Cerebellar nuclear complex (tissue), 1 donor: ENCODE measurements around the gene TSPEAR.
"Not testable (repeated sequence)": the region's sequence is repeated elsewhere in the genome, so short reads cannot be mapped to it uniquely, and the experiment has no call there.

Experiments used
- DNase-seq, 2 experiments: peaks; one replicate each; lab custom pipeline; 2025; lab: John Stamatoyannopoulos, UW

The TSPEAR gene

DNA sequence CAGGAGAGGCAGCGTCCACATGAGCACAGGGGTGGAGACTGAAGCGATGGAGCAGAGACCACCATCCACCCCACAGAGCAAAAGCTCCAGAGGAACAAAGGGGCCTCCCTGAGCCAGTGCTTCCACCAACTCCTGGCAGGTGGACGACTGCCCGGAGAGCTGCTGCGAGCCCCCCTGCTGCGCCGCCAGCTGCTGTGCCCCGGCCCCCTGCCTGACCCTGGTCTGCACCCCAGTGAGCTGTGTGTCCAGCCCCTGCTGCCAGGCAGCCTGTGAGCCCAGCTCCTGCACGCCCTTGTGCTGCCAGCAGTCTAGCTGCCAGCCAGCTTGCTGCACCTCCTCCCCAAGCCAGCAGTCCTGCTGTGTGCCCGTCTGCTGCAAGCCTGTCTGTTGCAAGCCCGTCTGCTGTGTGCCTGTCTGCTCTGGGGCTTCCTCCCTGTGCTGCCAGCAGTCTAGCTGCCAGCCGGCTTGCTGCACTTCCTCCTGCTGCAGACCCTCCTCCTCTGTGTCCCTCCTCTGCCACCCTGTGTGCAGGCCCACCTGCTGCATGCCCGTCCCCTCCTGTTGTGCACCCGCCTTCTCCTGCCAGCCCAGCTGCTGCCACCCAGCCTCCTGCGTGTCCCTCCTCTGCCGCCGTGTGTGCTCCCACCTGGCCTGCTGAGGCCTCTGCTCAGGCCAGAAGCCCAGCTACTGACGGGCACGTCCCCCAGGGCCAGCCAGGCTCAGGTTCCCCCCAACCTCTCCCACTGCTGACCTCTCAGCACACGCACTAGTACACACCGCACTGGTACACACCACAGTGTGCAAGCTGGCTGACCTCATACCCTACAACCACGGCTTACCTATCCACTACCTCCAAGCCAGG lies 9.0 kb downstream of the TSPEAR start:
- no peak for DNase-seq

DNA sequence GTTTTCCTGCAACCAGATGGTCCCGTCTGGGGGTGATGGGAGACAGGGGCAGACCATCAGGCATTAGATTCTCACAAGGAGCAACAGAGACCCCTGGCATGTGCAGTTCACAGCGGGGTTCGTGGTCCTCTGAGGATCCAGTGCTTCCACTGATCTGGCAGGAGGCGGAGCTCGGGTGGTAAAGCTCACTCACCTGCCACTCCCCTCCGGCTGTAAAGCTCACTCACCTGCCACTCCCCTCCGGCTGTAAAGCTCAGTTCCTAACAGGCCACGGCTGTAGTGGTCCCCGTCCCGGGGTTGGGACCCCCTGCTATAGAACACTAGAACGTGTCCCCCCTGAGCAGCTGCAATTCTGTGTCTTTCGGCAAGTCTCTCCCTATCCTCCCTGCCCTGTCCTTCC lies 9.8 kb downstream of the TSPEAR start:
- no peak for DNase-seq

DNA sequence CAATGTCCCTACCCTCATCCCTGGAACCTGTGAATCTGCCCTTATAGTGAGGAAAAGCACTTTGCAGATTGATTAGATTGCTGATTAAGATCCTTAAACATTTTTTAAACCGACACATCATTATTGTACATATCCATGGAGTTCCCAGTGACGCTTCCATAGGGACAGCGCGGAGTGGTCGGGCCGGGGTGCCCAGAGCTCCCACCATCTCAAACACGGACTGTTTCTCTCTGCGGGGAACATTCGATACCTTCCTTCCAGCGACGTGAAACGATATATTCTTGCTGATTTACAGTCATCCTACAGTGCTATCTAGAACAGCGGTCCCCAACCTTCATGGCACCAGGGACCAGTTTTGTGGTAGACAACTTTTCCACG lies 10.4 kb downstream of the TSPEAR start:
- DNase-seq = no peak

DNA sequence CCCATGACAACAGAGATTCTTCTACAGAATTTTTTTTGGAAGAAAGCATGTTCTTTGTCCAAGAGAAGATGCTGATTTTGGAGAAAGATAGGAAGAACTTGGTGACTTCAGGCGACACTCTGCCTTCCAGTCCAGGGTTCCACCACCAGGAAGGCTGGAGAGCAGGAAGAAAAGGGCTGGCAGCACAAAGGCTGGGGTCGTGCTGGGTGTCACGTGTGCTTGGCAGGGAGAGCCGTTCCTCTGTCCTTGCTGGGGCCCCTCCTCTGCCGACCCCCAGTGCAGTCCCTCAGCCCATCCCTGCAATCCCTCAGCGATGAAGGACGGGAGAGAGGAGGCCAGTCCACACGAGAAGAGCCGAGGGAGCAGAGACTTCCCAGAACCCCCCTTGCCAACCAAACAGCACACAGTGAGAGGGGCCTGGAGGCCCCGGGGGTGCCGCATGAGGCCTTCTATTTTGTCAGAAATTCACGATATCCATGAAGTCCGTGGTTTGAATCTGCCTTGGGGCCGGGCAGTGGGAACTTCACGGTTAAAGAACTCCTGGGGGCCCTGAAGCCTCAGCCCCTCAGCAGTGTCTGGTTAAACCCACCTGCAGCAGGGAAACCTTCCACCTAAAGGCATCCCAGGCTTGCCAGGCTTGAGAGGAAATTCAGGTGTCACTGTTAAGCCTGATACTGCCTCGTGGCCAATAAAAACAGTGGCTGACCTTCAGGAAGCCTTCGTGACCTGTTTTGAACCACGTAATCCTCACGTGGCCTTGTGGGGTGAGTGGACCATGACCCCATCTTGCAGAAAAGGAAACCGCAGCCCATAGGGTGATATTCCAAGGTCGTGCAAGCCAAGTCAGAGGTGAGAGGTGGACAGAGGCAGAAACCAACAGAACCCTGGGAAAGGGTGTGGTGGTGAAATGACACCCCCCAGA lies 11.0 kb downstream of the TSPEAR start:
- DNase-seq = no peak

DNA sequence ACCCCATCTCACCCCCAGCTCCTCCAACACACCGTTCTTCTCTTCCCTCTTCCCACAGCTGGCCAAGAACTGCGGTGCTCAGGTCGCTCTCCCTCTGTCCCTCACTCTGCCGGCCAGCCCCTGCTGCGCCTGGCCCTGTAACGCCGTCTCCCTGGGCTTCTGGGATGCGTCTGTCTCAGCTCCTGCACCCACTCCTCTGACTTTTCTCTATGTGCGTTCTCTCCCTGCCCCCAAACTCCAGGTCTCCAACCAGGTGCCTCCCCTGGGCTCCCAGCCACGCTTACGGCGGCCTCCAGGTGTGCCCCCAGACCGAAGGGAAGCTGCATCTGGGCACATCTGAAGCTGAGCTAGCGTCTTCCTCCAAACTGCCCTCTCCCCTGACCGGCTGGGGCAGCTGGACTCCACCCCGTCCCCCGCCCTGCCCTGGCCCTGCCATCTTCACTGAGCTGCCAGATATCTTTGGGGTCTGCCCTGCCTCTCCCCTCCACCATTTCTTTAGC lies 11.8 kb downstream of the TSPEAR start:
- DNase-seq = no peak

DNA sequence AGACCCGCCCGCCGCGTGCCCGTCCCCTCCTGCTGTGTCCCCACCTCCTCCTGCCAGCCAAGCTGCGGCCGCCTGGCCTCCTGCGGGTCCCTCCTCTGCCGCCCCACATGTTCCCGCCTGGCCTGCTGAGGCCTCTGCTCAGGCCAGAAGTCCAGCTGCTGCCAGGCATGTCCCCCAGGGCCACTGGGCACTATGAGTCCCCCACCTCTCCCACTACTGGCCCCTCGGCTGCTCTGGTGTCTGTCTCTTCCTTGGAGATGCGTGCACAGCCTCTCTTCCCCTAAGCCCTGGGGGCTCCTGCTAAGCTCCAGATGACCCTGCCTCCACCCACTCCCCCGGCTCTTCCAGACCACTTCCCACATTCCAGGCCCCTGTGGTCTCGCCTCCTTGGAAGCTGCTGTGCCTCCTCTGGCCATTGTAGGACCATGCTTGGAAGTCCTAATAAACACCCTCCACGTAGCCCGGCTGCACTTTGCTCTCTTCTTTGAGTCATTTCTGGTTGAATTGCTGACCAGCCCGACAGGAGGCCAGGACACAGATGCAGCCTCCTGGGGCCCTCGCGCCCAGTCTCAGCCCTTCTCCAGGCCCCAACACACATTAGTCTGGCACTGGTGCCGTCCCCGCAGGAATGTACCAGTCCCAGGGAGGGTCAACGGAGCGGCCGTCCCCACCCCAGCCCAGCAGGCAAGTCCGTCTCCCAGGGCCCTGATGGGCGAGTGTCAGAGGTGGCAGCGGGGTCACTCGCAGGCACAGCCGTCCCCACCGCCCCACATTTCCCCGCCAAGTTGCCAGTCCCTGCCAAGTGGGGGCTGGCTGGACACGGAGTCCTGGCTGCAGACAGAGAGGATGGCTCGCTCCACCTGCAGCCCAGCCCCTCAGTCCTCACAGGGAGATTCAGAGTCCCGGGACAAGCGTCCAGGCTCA lies 13.3 kb downstream of the TSPEAR start:
- no peak for DNase-seq

DNA sequence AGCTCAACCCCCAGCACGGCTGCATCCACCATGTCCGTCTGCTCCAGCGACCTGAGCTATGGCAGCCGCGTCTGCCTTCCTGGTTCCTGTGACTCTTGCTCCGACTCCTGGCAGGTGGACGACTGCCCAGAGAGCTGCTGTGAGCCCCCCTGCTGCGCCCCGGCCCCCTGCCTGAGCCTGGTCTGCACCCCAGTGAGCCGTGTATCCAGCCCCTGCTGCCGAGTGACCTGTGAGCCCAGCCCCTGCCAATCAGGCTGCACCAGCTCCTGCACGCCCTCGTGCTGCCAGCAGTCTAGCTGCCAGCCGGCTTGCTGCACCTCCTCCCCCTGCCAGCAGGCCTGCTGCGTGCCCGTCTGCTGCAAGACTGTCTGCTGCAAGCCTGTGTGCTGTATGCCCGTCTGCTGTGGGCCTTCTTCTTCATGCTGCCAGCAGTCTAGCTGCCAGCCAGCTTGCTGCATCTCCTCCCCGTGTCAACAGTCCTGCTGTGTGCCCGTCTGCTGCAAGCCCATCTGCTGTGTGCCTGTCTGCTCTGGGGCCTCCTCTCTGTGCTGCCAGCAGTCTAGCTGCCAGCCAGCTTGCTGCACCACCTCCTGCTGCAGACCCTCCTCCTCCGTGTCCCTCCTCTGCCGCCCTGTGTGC lies 14.1 kb downstream of the TSPEAR start, which contains the start of gene KRTAP10-12:
KRTAP10-12 (plus strand) TSS at position 1 of the 639 bp plus-strand sequence; CDS start at position 31, 30 bp downstream.
- DNase-seq = not testable (repeated sequence)

DNA sequence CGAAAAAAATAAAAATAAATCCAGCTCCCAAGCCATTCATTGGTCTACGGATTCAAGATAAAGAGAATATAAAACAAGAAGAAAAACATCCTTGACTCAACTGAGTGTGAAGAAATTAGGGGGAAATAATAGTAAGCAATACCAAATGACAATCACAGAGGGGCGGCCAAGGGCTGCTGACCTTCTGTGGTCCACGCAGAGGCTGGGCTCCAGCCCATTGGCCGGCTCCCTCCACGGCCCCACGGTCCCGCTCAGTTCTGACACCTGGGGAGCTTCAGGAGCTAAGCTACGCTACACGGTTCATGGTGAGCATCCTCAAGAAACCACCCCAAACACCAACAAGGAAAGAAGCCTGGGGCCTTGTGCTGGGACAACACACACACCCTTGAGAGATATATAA lies 14.8 kb downstream of the TSPEAR start:
- no peak for DNase-seq

DNA sequence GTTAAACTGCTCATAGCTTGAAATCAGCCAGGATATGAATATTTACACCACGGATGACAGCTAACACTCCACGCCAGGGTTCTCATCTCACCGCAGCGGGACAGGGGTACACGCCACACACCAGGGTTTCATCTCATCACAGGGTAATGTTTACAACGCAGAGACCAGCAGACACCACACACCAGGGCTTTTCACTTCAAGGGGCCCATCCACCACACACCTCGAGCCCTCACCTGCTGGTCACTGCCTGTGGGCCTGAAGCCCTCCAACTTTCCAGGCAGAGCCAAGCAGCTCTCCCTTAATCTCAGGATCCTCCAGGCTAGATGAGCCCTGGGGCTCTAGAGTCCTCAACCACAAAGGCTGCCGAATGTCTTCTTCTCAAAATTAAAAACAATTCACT lies 15.7 kb downstream of the TSPEAR start:
- DNase-seq = no peak

DNA sequence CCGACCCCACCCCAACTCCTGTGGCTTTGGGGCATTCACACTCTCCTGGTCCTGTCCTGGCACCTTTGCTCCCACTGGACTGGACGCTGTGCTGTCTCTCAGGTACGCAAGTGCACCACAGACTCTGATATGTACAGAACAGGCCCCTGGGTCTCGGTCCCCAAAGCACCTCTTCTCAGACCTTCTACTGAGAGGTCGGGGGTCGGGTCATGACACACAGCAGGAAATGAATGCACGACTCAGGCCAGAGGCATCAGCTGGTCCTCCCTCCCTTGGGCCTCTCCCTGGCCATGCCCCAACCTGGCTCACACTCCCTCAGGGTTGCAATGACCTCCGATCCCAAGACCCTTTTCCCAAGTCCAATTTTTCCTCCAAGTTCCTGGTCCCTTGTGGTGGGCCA lies 16.2 kb downstream of the TSPEAR start:
- no peak for DNase-seq

DNA sequence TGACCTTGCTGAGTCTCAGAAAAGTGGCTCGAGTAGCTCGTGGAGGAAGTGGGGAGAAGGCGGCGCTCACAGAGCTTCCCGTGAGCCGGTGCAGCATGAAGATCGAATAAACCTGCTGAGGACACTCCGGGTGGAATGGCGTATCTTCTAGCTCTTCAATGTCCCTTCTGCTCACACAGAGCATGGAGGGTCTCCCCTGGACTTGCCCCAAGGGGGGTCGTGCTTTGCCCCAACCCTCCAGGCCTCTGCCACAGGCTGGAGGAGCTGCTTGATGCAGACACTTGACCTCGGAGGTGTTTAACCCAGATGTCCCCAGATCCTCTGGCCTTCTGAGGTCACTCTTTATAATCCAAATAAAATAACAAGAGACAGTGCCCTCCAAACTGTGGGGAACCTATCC lies 16.6 kb downstream of the TSPEAR start:
- DNase-seq = no peak

DNA sequence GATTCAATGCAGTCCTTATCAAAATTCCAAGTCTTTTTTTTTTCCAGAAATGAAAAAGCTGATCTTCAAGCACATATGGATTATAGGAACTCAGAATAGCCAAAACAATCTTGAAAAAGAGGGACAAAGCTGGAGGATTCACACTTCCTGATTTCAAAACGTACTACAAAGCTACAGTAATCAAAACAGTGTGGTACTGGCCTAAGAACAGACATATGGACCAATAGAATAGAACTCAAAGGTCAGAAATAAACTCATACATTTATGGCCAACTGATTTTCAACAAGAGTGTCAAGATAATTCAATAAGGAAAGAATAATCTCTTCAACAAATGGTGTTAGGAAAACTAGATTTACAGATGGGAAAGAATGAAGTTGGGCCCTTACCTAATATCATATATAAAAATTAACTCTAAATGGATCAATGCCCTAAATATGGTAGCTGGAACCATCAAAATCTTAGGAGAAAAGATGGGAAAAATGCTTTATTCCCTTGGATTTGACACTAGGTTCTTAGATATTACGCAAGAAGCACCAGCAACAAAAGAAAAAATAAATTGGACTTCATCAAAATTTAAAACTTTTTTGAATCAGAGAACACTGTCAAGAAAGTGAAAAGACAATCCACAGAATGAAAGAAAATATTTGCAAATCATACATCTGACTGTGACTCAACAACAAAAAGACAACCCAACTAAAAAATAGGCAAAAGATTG lies 18.4 kb downstream of the TSPEAR start:
- no peak for DNase-seq

DNA sequence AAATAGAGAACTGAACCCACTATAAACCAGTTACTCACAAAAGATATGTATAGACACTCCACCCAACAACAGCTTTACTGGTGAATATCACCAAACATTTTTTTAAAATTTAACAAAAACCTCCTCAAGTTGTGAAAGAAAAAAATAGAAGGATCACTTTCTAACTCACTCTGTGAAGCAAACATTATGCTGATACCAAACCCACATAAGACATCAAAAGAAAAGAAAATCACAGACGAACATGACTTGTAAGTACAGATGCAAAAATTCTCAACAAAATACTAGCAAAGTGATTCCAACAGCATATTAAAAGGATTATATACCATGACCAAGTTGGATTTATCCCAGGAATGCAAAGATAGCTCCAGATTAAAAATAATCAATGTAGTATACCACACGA lies 19.7 kb downstream of the TSPEAR start:
- DNase-seq = no peak

DNA sequence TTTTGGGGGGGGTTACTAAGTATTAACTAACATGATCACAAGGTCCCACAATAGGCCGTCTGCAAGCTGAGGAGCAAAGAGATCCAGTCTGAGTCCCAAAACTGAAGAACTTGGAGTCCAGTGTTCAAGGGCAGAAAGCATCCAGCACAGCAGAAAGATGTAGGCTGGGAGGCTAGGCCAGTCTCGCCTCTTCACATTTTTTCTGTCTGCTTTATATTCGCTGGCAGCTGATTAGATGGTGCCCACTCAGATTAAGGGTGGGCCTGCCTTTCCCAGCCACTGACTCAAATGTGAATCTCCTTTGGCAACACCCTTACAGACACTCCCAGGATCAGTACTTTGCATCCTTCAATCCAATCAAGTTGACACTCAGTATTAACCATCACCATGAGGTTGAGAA lies 21.6 kb downstream of the TSPEAR start:
- not testable (repeated sequence) for DNase-seq

DNA sequence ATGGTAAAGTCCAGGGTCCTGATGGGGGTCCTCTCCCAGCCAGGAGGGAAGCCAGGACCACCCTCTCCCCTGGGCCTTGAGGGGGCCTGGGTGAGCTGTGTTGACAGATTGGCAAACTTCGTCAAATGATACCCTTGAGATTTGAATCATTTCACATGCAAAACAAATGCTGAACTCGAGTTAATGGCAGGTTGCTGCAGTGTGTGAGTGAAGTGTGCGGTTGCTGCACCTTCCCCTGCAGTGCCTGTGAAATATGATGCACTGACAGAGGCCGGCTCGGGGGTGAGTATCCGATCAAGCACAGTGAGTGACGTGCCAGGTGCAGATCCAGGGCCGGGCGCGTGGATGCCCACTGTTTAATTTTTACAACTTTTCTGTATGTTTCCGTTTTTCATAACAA lies 23.7 kb downstream of the TSPEAR start:
- DNase-seq = no peak

DNA sequence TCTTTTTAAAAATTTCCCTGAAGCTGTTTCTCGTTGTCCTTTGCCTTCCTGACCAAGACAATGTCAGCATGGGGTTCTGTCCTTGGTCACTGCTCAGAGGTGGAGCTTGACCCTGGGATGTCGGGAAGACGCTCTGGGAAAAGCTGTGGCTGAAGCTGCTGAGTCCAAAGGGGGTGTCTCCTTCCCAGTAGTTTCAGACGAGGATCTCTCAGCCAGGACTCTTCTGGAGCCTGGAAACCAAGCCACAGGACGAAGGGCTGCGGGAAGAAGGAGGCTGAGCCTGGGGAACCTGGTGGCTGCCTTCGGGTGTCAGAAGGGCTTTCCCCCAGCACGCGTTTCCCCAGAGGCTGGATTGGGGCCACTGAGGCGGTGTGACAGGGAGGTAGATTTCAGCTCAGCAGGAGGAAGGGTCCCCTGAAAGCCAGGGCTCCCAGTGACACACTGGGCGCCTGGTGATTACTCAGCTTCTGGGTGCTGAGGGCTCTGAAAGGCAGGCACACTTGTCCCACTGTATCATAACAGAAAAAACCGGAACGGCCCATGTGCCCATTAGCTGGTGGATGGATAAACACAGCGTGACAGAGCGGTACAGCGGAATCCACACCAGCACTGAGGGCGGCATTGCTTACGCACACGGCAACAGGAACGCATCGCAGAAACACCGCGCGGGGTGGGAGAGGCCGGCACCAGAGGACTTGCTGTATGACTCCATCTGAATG lies 24.4 kb downstream of the TSPEAR start:
- no peak for DNase-seq

DNA sequence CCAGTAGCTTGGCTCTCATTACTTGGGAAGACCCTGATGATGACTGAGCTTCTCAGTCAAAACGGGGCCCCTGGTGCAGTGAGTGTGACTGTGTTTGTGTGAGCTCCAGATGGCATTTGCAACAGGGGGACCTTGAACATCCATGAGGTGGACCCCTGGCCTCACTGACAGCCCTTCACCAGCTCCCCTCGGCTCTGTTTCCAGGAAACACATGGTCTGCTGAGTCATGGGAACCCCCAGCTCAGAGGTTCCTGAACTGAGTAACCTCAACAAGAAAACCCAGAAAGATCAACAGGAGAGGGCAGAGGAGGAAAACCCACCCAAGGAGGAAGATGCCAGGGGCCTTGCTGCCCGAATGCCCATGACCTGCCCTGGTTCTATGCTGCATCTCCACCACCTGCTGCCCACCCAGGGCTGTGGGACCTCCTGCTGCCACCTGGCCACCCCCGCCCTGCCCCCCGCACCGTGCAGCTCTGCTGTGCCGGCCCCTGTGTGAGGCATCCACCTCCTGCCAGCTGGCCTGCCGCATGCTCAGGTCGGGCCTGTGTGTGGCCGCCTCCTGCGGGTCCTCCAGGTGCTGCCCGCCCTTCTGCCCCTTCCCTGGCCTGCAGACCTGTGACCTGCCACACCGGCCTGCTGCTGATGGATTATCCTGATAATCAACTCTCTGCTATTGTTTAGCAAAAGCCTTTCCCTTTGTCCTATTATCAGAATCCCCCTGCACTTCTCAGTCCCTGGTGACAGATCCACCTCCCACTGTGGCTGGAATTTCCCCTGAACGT lies 25.2 kb downstream of the TSPEAR start:
- no peak for DNase-seq

DNA sequence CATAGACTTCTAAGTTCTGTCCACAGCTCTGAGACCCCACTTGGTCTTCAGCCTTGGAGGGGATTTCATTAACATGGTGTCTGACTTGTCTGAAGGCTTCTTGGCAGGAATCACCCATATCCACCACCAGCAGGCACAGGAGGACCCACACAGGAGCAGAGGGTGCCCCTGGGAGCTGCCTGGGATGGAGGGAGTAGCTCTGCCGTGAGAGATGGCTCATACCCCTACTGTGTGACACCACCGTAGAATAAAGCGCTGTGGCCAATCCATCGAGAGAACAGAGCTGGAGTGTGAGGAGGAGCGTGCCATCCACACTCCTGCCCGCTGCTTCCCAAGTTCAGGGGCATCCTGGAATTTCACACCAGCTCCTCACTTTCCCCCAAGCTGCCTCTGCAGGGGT lies 26.3 kb downstream of the TSPEAR start:
- DNase-seq = not testable (repeated sequence)

DNA sequence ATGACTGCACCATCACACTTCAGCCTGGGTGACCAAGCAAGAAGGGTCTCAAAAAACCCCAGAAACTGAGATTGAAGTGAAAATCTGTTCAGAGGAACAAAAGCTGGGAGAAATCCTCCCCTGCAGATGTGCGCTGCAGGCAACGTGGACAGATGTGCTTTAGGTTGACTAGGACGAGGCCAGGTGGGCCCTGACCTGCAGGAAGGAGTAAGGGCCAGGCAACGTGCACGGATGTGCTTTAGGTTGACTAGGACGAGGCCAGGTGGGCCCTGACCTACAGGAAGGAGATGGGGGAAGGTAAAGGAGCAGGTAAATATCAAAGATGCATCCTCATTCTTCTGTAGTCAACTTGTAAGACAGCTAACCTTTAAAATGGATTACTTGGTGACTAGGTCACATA lies 26.9 kb downstream of the TSPEAR start:
- DNase-seq = no peak
